ENCODE data around the gene NCOA3. TPM values are rescaled to one million over a fixed set of nuclear protein-coding genes. Genes with fewer than 3 reads are reported as not detected.

Gene NCOA3
- total RNA-seq, 2 experiments from 2014 or later, result 76.4 to 83.4 TPM

DNA sequence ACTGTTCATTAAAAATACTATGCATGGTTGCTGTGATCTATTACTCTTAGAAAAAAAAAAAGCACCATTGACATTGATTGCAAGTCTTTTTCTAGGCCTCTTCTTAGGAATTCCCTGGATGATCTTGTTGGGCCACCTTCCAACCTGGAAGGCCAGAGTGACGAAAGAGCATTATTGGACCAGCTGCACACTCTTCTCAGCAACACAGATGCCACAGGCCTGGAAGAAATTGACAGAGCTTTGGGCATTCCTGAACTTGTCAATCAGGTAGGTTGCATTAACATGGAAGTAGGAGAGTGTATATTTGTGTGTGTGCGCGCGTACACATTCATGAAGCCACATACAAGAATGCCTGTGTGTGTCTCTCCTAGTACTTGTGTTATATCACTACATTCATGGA is 140.4 kb downstream of the NCOA3 start:
- POLR2A ChIA-PET, result no interaction called here
- intact Hi-C loops (cut with DNase I, micrococcal nuclease), result no loop called here
- peaks cover 63% of the 10 kb centered on the region for H3K36me3 Mint-ChIP-seq (ENCODE audit: low read depth)
- H3K9me3 Mint-ChIP-seq (ENCODE audit: low read depth), result no peaks in the 10 kb centered on the region
- CTCF ChIA-PET, result interaction anchor here (0.7 kb wide), 2 partner anchors 30 to 337 kb away, joined by 3 read pairs; no protein-coding TSS in a partner anchor
- H3K4me1 Mint-ChIP-seq, result no peaks in the 10 kb centered on the region
- no peak for DNase-seq
- H3K27ac Mint-ChIP-seq, result no peak overlapping the region
- H3K4me3 Mint-ChIP-seq, result no peak overlapping the region
- ATAC-seq, result no peak
- no peaks in the 10 kb centered on the region for H3K27me3 Mint-ChIP-seq

DNA sequence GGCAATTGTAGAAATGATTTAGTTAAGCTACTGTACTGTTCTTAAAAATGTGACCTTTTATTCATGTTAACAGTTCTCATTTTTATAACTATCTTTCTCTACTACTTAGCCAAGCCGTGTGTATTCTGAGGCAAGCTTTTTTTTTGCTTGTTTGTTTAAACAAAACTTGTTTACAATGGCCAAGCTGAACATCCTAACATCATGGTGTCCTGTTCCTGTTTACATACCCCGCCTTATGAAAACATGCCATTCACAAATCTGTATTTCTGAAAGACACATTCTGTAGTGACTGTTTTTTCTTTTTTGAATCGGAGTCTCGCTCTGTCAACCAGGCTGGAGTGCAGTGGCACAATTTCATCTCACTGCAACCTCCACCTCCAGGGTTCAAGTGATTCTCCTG is 140.9 kb downstream of the NCOA3 start:
- no peaks in the 10 kb centered on the region for H3K27me3 Mint-ChIP-seq
- H3K9me3 Mint-ChIP-seq (ENCODE audit: low read depth), result no peaks in the 10 kb centered on the region
- ChIA-PET CTCF (interaction anchor here (0.5 to 0.7 kb wide), 2 partner anchors 140 to 338 kb away, joined by 3 read pairs; no protein-coding TSS in a partner anchor), POLR2A (no interaction called here)
- DNase-seq, result no peak
- peak overlapping the region; percentile 31 for H3K27ac Mint-ChIP-seq
- H3K4me1 Mint-ChIP-seq, result no peaks in the 10 kb centered on the region
- intact Hi-C loops (cut with DNase I, micrococcal nuclease), result no loop called here
- H3K4me3 Mint-ChIP-seq, result no peak overlapping the region
- ATAC-seq, result no peak
- H3K36me3 Mint-ChIP-seq (ENCODE audit: low read depth), result peaks cover 59% of the 10 kb centered on the region

DNA sequence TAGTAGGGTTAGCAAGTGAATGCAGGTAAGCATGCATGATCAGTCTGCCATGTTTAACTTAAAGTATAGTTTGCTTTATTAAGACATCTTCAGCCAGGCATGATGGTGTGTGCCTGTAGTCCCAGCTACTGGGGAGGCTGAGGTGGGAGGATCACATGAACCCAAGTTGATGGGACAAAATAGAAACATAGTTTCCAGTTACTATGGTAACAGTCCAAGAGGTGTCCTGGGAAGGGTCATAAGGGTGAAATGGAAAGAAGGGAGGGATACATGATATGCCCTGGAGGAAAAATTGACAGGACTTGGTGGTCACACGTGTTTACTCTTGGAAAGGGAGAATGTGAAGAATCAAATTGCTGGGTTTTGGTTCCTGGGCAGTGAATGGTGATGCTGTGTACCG is 143.9 kb downstream of the NCOA3 start:
- Mint-ChIP-seq H3K36me3 (ENCODE audit: low read depth) (peaks cover 61% of the 10 kb centered on the region), H3K4me3 (no peak overlapping the region), H3K4me1 (no peaks in the 10 kb centered on the region), H3K9me3 (ENCODE audit: low read depth) (no peaks in the 10 kb centered on the region), H3K27ac (peak overlapping the region; percentile 24), H3K27me3 (no peaks in the 10 kb centered on the region)
- POLR2A ChIA-PET, result no interaction called here
- DNase-seq (no peak), ATAC-seq (no peak)
- intact Hi-C loops (cut with DNase I, micrococcal nuclease), result no loop called here
- CTCF ChIA-PET, result interaction anchor here (0.6 kb wide), 1 partner anchor 439 kb away, joined by 3 read pairs; no protein-coding TSS in a partner anchor

DNA sequence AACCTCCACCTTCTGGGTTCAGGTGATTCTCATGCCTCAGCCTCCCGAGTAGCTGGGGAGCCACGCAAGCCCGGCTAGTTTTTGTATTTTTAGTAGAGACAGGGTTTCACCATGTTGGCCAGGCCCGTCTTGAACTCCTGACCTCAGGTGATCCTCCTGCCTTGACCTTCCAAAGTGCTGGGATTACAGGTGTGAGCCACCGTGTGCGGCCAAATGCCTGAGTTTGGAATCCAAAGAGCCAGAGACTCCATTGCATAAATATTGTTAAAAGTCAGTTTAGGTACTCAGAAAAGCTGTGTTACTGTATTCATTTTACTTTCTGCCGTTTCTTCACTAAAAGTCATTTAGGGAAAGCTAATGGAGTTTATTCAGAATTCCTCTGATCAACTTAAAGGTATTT is 146.3 kb downstream of the NCOA3 start:
- ATAC-seq (no peak), DNase-seq (no peak)
- ChIA-PET POLR2A (no interaction called here), CTCF (no interaction called here)
- Mint-ChIP-seq H3K27me3 (no peaks in the 10 kb centered on the region), H3K27ac (no peak overlapping the region), H3K4me3 (no peak overlapping the region), H3K36me3 (ENCODE audit: low read depth) (peaks cover 66% of the 10 kb centered on the region), H3K4me1 (no peaks in the 10 kb centered on the region), H3K9me3 (ENCODE audit: low read depth) (no peaks in the 10 kb centered on the region)
- intact Hi-C loops (cut with DNase I, micrococcal nuclease), result no loop called here

DNA sequence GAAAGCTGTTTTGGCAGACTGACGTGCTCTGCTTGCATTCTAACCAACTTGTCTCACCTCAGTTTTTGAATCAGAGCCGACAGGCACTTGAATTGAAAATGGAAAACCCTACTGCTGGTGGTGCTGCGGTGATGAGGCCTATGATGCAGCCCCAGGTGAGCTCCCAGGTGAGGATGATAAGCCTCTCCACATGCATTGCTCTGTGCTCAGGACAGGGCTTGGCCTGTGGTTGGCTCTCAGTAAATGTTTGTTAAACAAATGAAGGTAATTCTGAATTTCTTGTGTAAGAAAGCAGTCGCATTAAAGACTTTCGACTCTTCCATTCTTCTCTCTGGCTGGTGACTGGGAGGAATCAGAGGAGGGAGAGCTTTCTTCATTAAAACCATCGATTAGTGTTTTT is 147.3 kb downstream of the NCOA3 start:
- Mint-ChIP-seq H3K4me1 (no peaks in the 10 kb centered on the region), H3K9me3 (ENCODE audit: low read depth) (no peaks in the 10 kb centered on the region), H3K4me3 (no peak overlapping the region), H3K36me3 (ENCODE audit: low read depth) (peaks cover 69% of the 10 kb centered on the region), H3K27ac (no peak overlapping the region), H3K27me3 (no peaks in the 10 kb centered on the region)
- ChIA-PET POLR2A (no interaction called here), CTCF (interaction anchor here (0.8 to 1.2 kb wide), 5 partner anchors 10 to 444 kb away, joined by 3 to 5 read pairs (median 3); no protein-coding TSS in a partner anchor)
- intact Hi-C loops (cut with DNase I, micrococcal nuclease), result no loop called here
- ATAC-seq (no peak), DNase-seq (no peak)

DNA sequence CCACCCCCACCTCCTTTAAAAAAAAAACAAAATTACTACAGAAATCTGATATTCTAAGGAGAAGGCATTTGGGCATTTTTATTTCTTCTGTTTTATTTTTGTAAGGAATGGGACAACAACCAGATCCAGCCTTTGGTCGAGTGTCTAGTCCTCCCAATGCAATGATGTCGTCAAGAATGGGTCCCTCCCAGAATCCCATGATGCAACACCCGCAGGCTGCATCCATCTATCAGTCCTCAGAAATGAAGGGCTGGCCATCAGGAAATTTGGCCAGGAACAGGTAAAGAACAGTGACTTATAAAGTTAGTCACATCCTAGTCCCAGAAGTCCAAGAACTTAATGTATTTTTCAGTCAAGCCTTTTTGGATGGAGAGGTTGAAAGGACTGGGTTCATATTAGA is 150.6 kb downstream of the NCOA3 start:
- Mint-ChIP-seq H3K4me3 (no peak overlapping the region), H3K27me3 (no peaks in the 10 kb centered on the region), H3K36me3 (ENCODE audit: low read depth) (peaks cover 63% of the 10 kb centered on the region), H3K27ac (peak overlapping the region; percentile 55), H3K4me1 (no peaks in the 10 kb centered on the region), H3K9me3 (ENCODE audit: low read depth) (no peaks in the 10 kb centered on the region)
- intact Hi-C loops (cut with DNase I, micrococcal nuclease), result no loop called here
- ChIA-PET CTCF (interaction anchor here (1.4 kb wide), 1 partner anchor 11 kb away, joined by 3 read pairs; no protein-coding TSS in a partner anchor), POLR2A (no interaction called here)
- DNase-seq, result no peak
- ATAC-seq, result no peak

DNA sequence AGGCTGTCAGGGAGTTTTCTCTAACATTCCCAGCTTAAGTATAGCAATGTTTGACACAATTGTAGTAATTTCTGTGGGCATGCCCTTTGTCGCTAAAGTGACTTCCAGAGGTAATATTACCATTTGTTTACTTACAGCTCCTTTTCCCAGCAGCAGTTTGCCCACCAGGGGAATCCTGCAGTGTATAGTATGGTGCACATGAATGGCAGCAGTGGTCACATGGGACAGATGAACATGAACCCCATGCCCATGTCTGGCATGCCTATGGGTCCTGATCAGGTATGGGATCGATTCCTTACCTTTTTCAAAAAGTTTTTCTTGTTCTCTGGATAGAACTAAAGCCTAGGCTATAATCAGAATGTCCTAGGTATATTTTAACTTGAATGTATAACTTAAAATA is 151.1 kb downstream of the NCOA3 start:
- H3K27me3 Mint-ChIP-seq, result no peaks in the 10 kb centered on the region
- DNase-seq, result no peak
- no peak overlapping the region for H3K4me3 Mint-ChIP-seq
- H3K9me3 Mint-ChIP-seq (ENCODE audit: low read depth), result no peaks in the 10 kb centered on the region
- peaks cover 64% of the 10 kb centered on the region for H3K36me3 Mint-ChIP-seq (ENCODE audit: low read depth)
- ChIA-PET CTCF (interaction anchor here (1.4 kb wide), 2 partner anchors 9 to 11 kb away, joined by 3 to 4 read pairs; no protein-coding TSS in a partner anchor), POLR2A (no interaction called here)
- intact Hi-C loops (cut with DNase I, micrococcal nuclease), result no loop called here
- H3K27ac Mint-ChIP-seq, result no peak overlapping the region
- no peaks in the 10 kb centered on the region for H3K4me1 Mint-ChIP-seq
- ATAC-seq, result no peak

DNA sequence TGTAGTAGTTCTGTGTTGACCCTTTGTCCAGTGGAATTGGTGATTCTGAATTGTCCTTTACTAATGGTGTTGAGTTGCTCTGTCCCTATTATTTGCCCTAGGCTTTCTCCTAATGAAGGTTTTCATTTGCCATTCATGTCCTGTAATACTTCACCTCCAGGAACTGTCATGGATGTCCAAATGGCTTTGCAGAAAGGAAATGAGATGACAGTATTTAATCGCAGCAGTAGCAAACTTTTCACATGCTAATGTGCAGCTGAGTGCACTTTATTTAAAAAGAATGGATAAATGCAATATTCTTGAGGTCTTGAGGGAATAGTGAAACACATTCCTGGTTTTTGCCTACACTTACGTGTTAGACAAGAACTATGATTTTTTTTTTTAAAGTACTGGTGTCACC is 152.2 kb downstream of the NCOA3 start:
- DNase-seq (no peak), ATAC-seq (no peak)
- H3K27me3 Mint-ChIP-seq, result no peaks in the 10 kb centered on the region
- no peak overlapping the region for H3K4me3 Mint-ChIP-seq
- no peaks in the 10 kb centered on the region for H3K4me1 Mint-ChIP-seq
- no peaks in the 10 kb centered on the region for H3K9me3 Mint-ChIP-seq (ENCODE audit: low read depth)
- peaks cover 60% of the 10 kb centered on the region for H3K36me3 Mint-ChIP-seq (ENCODE audit: low read depth)
- no peak overlapping the region for H3K27ac Mint-ChIP-seq
- CTCF ChIA-PET, result interaction anchor here (0.6 to 1.4 kb wide), 3 partner anchors 8 to 421 kb away, joined by 3 to 4 read pairs (median 3); no protein-coding TSS in a partner anchor
- intact Hi-C loops (cut with DNase I, micrococcal nuclease), result no loop called here
- POLR2A ChIA-PET, result no interaction called here

DNA sequence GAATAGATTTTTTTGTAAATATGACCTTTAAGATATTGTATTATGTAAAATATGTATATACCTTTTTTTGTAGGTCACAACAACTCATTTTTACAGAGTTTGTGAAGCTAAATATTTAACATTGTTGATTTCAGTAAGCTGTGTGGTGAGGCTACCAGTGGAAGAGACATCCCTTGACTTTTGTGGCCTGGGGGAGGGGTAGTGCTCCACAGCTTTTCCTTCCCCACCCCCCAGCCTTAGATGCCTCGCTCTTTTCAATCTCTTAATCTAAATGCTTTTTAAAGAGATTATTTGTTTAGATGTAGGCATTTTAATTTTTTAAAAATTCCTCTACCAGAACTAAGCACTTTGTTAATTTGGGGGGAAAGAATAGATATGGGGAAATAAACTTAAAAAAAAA is 152.7 kb downstream of the NCOA3 start:
- intact Hi-C loops (cut with DNase I, micrococcal nuclease), result no loop called here
- ATAC-seq (no peak), DNase-seq (no peak)
- CTCF ChIA-PET, result no interaction called here
- POLR2A ChIA-PET, result no interaction called here
- H3K27me3 Mint-ChIP-seq, result no peaks in the 10 kb centered on the region
- H3K27ac Mint-ChIP-seq, result peak overlapping the region; percentile 14
- peaks cover 56% of the 10 kb centered on the region for H3K36me3 Mint-ChIP-seq (ENCODE audit: low read depth)
- no peaks in the 10 kb centered on the region for H3K9me3 Mint-ChIP-seq (ENCODE audit: low read depth)
- H3K4me3 Mint-ChIP-seq, result no peak overlapping the region
- H3K4me1 Mint-ChIP-seq, result no peaks in the 10 kb centered on the region

DNA sequence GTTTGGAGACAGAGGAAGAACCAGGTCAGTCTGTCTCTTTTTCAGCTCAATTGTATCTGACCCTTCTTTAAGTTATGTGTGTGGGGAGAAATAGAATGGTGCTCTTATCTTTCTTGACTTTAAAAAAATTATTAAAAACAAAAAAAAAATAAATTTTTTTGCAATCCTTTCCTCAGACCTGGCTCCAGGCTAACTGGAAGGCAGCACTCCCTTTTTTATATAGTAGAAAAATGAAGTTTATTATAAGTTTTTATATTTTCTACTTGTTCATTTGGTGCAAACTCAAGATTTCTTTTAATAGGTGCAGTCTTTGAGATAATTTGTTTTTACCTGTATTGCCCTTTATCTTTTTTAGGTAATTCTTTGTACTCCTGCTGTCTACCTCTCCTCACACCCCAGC is 153.9 kb downstream of the NCOA3 start:
- H3K4me3 Mint-ChIP-seq, result no peak overlapping the region
- no peaks in the 10 kb centered on the region for H3K4me1 Mint-ChIP-seq
- intact Hi-C loops (cut with DNase I, micrococcal nuclease), result no loop called here
- no peaks in the 10 kb centered on the region for H3K9me3 Mint-ChIP-seq (ENCODE audit: low read depth)
- H3K27me3 Mint-ChIP-seq, result no peaks in the 10 kb centered on the region
- DNase-seq (no peak), ATAC-seq (no peak)
- ChIA-PET POLR2A (no interaction called here), CTCF (no interaction called here)
- H3K27ac Mint-ChIP-seq, result peak overlapping the region; percentile 23
- H3K36me3 Mint-ChIP-seq (ENCODE audit: low read depth), result peaks cover 49% of the 10 kb centered on the region

DNA sequence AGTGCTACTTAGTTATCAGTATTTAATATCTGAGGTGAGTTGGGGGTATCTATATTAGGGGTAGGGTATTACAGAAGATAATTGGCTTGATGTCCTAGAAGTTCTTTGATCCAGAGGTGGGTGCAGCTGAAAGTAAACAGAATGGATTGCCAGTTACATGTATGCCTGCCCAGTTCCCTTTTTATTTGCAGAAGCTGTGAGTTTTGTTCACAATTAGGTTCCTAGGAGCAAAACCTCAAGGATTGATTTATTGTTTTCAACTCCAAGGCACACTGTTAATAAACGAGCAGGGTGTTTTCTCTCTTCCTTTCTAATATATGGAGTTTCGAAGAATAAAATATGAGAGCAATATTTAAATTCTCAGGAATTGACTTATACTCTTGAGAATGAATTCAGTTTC is 154.6 kb downstream of the NCOA3 start:
- Mint-ChIP-seq H3K27me3 (no peaks in the 10 kb centered on the region), H3K27ac (no peak overlapping the region), H3K4me3 (no peak overlapping the region), H3K36me3 (ENCODE audit: low read depth) (peaks cover 48% of the 10 kb centered on the region), H3K4me1 (no peaks in the 10 kb centered on the region), H3K9me3 (ENCODE audit: low read depth) (no peaks in the 10 kb centered on the region)
- no peak for DNase-seq
- intact Hi-C loops (cut with DNase I, micrococcal nuclease), result no loop called here
- ATAC-seq, result no peak
- CTCF ChIA-PET, result interaction anchor here (0.7 kb wide), 1 partner anchor 779 kb away, joined by 3 read pairs; no protein-coding TSS in a partner anchor
- POLR2A ChIA-PET, result no interaction called here

DNA sequence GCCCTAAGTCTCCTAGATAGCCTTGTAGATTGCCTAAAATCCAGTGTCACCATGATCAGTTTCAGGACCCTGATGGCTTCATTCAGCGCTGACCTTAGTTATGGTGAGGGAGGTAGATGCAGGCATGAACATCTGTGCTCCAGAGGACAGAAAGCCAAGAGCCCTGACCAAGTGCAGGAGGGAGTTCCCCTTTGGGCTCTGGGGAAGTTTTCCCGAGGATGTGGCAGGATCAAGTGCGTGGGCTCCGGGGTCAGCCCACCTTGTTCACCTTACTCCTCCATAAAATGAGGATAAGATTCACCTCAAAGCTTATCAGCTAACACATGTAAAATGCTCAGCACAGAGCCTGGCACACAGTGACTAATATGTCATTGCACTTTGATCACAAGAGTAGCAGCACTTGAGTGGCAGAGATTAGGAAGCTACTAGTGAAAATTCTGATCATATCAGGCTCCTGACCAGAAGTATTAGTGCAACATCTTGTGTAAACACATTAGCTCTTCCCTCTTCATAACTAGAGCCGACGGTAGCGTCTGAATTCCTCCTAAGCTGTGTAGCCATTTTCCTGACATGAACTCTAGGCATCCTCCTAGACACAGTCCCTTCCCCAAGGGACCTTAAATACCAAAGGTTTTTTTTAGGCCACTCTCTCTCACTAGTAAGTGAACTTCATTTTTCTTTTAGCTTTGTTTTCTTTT is 158.4 kb downstream of the NCOA3 start:
- Mint-ChIP-seq H3K27me3 (no peaks in the 10 kb centered on the region), H3K4me1 (peaks cover 6% of the 10 kb centered on the region), H3K9me3 (ENCODE audit: low read depth) (no peaks in the 10 kb centered on the region), H3K36me3 (ENCODE audit: low read depth) (peaks cover 21% of the 10 kb centered on the region), H3K4me3 (no peak overlapping the region), H3K27ac (no peak overlapping the region)
- CTCF ChIA-PET, result interaction anchor here (0.6 to 1.8 kb wide), 6 partner anchors 23 to 962 kb away, joined by 3 to 5 read pairs (median 4); no protein-coding TSS in a partner anchor
- POLR2A ChIA-PET, result no interaction called here
- ATAC-seq (no peak), DNase-seq (no peak)
- intact Hi-C loops (cut with DNase I, micrococcal nuclease), result loop anchor here in 1 of 2 experiments (5.0 kb wide), 1 partner anchor 962 kb away; no protein-coding TSS in a partner anchor

Measured in activated CD4-positive, alpha-beta T cell treated with anti-CD3 and anti-CD28 coated beads for 36 hours (primary cell).